Smooth muscle cell (in vitro differentiated cells): ENCODE measurements around the gene PNLIP. TPM values are rescaled to one million over a fixed set of nuclear protein-coding genes. Genes with fewer than 3 reads are reported as not detected.

Experiments used
- DNase-seq: peaks from one replicate; lab custom pipeline; 2025; ENCODE audit not compliant: unreplicated experiment; lab: John Stamatoyannopoulos, UW
- H2AFZ ChIP-seq: fragments of 200-600 bp; sonication (generic); 2 replicates; pipeline ENCODE4 v1.6.0; 2016; ENCODE audit warnings: antibody characterized with exemption, low read depth, mild to moderate bottlenecking
- H3F3A ChIP-seq: fragments of 200-600 bp; sonication (generic); 2 replicates; pipeline ENCODE4 v1.6.0; 2017; ENCODE audit warnings: antibody characterized with exemption, low read depth
- H3K27ac ChIP-seq: fragments of 200-600 bp; sonication (generic); 2 replicates; pipeline ENCODE4 v1.5.1; 2016; ENCODE audit warnings: low read depth, mild to moderate bottlenecking
- H3K27me3 ChIP-seq: fragments of 200-600 bp; sonication (generic); 2 replicates; pipeline ENCODE4 v1.6.1; 2016; ENCODE audit warnings: low read depth, mild to moderate bottlenecking
- H3K36me3 ChIP-seq: fragments of 200-600 bp; sonication (generic); 2 replicates; pipeline ENCODE4 v1.5.1; 2016; ENCODE audit warnings: low read depth
- H3K4me1 ChIP-seq: fragments of 200-600 bp; sonication (generic); 2 replicates; pipeline ENCODE4 v1.5.1; 2016; ENCODE audit warnings: low read depth
- H3K4me2 ChIP-seq: fragments of 200-600 bp; sonication (generic); 2 replicates; pipeline ENCODE4 v1.6.0; 2016; ENCODE audit warnings: mild to moderate bottlenecking
- H3K4me3 ChIP-seq: fragments of 200-600 bp; sonication (generic); 2 replicates; pipeline ENCODE4 v1.5.1; 2016; ENCODE audit warnings: mild to moderate bottlenecking
- H3K79me2 ChIP-seq: fragments of 200-600 bp; sonication (generic); 2 replicates; pipeline ENCODE4 v1.6.0; 2016; ENCODE audit warnings: low read depth, mild to moderate bottlenecking
- H3K9ac ChIP-seq: fragments of 200-600 bp; sonication (generic); 2 replicates; pipeline ENCODE4 v1.6.0; 2016; ENCODE audit warnings: low read depth
- H3K9me3 ChIP-seq: fragments of 200-600 bp; sonication (generic); replicated peaks from 2 replicates; pipeline ENCODE4 v1.5.1; 2016; ENCODE audit warnings: low read depth
- H4K20me1 ChIP-seq: fragments of 200-600 bp; sonication (generic); 2 replicates; pipeline ENCODE4 v1.6.0; 2016; ENCODE audit warnings: low read depth
- WGBS: methylation state at CpG from one replicate; pipeline ENCODE4 v1.1.7; 2016; ENCODE audit warnings: low lambda C conversion rate; 5-methylcytosine and 5-hydroxymethylcytosine counted together
- polyA plus RNA-seq: library from polyadenylated mRNA; unstranded; fragments of >200 nt; fragmentation: Nextera tagmentation; extraction: Ambion mirVana; gene quantifications from 2 replicates; pipeline ENCODE4 v1.2.1, GENCODE V29; 2016
- total RNA-seq: library from RNA; depleted of rRNA; stranded (reverse); fragments of >200 nt; gene quantifications from 2 replicates; pipeline ENCODE4 v1.2.3, GENCODE V29; 2014
- TF ChIP-seq, protein P1 (sequence below): fragments of 200-600 bp; sonication (generic); IDR thresholded peaks from 2 replicates; pipeline ENCODE4 v1.5.1; 2017; ENCODE audit warnings: borderline replicate concordance, mild to moderate bottlenecking, antibody characterized with exemption; ENCODE audit not compliant: insufficient read depth, poor library complexity, severe bottlenecking

The PNLIP gene
- total and polyA plus RNA-seq, 2 experiments from 2014 or later: not detected

DNA sequence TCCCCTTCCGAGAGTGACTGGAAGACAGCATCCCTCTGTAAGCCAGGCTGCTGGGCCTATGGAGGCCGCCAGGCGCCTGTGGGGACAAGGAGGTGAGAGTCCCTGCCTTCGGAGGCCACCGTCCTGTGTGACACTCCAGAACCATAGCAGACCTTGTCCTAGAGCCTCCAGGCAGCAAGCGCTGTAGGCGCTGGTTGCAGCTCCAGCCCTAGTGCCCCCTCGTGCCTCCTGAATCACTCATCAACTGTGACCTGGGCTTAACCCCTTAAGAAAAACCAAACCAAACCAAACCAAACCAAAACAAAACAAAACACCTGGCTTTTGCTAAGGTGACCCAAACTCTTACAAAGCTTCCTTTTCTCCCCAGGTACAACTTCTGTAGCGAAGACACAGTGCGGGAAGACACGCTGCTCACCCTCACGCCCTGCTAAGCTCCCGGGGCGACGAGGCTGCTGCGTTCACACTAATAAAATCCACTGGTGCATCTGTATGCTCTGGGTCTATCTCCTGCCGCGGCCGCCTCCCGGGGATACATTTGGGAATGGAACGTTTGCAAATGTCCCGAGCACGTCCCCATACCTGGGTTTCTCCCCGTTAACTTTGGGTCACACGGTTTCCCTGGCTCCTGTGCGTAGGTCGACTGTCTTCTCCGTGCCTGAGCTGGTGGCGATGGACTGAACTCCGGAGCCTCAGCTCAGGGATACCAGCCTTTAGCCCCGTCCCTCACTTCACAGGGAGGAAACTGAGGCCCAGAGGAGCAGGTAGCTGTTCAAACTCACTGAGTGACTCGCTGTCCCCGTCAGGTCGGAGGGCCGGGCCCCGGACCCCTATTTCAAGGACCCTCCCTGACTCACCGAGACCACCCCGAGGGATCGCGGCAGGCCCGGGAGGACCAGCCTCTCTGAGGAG lies 63.2 kb downstream of the PNLIP start:
- H3K27me3 ChIP-seq: peaks cover 15% of the 10 kb centered on the region
- H3K79me2 ChIP-seq: no peaks in the 10 kb centered on the region
- no peaks in the 10 kb centered on the region for H3K36me3 ChIP-seq
- H3K9ac ChIP-seq: no peak overlapping the region
- no peaks in the 10 kb centered on the region for H3K4me1 ChIP-seq
- H2AFZ ChIP-seq: peak overlapping the region; percentile 86
- no peaks in the 10 kb centered on the region for H4K20me1 ChIP-seq
- H3K4me2 ChIP-seq: peak overlapping the region; percentile 88
- DNase-seq: no peak
- H3K4me3 ChIP-seq: peak overlapping the region; percentile 57
- H3F3A ChIP-seq: no peaks in the 10 kb centered on the region
- TF ChIP-seq, protein P1, sequence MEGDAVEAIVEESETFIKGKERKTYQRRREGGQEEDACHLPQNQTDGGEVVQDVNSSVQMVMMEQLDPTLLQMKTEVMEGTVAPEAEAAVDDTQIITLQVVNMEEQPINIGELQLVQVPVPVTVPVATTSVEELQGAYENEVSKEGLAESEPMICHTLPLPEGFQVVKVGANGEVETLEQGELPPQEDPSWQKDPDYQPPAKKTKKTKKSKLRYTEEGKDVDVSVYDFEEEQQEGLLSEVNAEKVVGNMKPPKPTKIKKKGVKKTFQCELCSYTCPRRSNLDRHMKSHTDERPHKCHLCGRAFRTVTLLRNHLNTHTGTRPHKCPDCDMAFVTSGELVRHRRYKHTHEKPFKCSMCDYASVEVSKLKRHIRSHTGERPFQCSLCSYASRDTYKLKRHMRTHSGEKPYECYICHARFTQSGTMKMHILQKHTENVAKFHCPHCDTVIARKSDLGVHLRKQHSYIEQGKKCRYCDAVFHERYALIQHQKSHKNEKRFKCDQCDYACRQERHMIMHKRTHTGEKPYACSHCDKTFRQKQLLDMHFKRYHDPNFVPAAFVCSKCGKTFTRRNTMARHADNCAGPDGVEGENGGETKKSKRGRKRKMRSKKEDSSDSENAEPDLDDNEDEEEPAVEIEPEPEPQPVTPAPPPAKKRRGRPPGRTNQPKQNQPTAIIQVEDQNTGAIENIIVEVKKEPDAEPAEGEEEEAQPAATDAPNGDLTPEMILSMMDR: no peak
- H3K9me3 ChIP-seq: no peaks in the 10 kb centered on the region
- 20% methylated on average over 41 of the region's 41 CpGs for WGBS
- H3K27ac ChIP-seq: no peak overlapping the region

DNA sequence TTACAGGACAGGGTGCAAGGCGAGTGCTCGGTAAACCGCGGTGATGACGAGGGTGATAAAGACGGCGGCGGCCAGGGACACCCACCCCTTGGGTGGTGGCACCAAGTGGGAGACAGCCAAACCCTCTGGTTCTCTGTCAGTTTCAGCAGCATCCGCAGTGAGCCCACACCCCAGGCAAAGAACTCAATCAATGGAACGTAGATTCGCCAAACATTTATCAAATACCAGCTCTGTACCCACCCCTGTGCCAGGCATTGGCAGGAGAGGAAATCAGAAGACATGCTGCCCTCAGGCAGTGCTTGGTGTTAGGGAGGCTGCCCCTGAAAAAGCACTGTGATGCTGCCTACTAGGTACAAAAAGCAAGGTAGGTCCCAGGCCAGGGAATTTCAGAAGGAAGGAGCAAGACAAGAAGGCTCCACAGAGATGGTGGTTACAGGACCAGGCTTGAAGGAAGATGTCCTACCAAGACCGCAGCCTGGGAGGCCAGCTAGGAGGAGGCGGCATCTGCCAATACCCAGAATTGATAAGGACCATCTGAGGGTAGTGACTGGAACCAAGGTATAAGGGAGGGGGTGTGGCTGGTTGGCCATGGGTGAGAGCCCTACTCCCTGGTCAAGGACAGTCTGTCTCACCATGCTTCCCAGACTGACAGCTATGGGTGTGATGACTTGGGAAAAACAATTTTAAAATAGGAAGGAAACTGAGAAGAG lies 64.9 kb downstream of the PNLIP start:
- TF ChIP-seq, protein P1: no peak
- WGBS: 96% methylated on average over 13 of the region's 13 CpGs

DNA sequence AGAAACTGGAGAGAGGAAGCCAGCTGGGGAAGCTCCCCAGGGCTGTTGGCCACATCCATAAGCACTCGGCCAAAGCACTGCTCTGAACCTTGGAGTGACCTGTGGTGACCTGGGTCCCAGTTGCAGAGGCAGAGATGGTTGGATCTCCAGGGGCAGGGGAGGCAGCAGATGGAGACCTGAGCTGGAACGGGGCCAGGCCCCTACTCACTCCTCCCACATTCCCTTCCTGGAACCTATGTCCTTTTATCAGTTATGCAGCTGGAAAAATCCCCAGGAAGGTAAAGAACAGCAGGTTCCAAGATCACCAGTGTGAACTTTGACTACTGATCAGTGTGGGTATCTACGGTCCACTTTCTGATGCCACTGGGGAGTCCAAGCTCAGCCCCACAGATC lies 65.4 kb downstream of the PNLIP start:
- peaks cover 15% of the 10 kb centered on the region for H3K27me3 ChIP-seq
- no peak overlapping the region for H3K27ac ChIP-seq
- H2AFZ ChIP-seq: no peak overlapping the region
- H3K4me1 ChIP-seq: no peaks in the 10 kb centered on the region
- no peaks in the 10 kb centered on the region for H3K79me2 ChIP-seq
- TF ChIP-seq, protein P1: no peak
- H3K4me3 ChIP-seq: no peak overlapping the region
- DNase-seq: no peak
- H3K36me3 ChIP-seq: no peaks in the 10 kb centered on the region
- no peaks in the 10 kb centered on the region for H4K20me1 ChIP-seq
- 92% methylated on average over 3 of the region's 3 CpGs for WGBS
- no peak overlapping the region for H3K4me2 ChIP-seq
- no peaks in the 10 kb centered on the region for H3F3A ChIP-seq
- H3K9ac ChIP-seq: no peak overlapping the region
- H3K9me3 ChIP-seq: no peaks in the 10 kb centered on the region

More for the DNA sequence above, 64.9 kb downstream of the PNLIP start:
- no peaks in the 10 kb centered on the region for H3F3A ChIP-seq
- peaks cover 15% of the 10 kb centered on the region for H3K27me3 ChIP-seq
- no peaks in the 10 kb centered on the region for H3K79me2 ChIP-seq
- no peak for DNase-seq
- no peak overlapping the region for H3K4me2 ChIP-seq
- no peaks in the 10 kb centered on the region for H3K36me3 ChIP-seq
- H3K9ac ChIP-seq: no peak overlapping the region
- H3K9me3 ChIP-seq: no peaks in the 10 kb centered on the region
- no peaks in the 10 kb centered on the region for H3K4me1 ChIP-seq
- no peak overlapping the region for H3K4me3 ChIP-seq
- H4K20me1 ChIP-seq: no peaks in the 10 kb centered on the region
- no peak overlapping the region for H3K27ac ChIP-seq
- H2AFZ ChIP-seq: no peak overlapping the region
